Lung (tissue), 12 donors: ENCODE results near the gene KRTAP10-5. TPM values are rescaled to one million over a fixed set of nuclear protein-coding genes. Genes with fewer than 3 reads are reported as not detected.
"Not testable (repeated sequence)": the region's sequence is repeated elsewhere in the genome, so short reads cannot be mapped to it uniquely, and the experiment has no call there.

Experiments
- ATAC-seq: fragments of 200-7000 bp; cut with Tn5 transposase; one replicate; pipeline ENCODE4 v1.9.1; 2020; ENCODE audit warnings: moderate number of reproducible peaks; ENCODE audit not compliant: insufficient read depth, low FRiP score
- DNase-seq, 3 donors: peaks; one replicate each; pipeline ENCODE4 v3.0.0-alpha.2; 2013 to 2017
- H3K27ac ChIP-seq, 2 donors: one replicate each; pipeline ENCODE4 v1.5.1; 2013; ENCODE audit warnings: mild to moderate bottlenecking in 2 of 2, moderate library complexity in 2 of 2, control low read depth in 1 of 2, inconsistent platforms in 1 of 2, low read depth in 1 of 2, low read length in 1 of 2
- H3K27me3 ChIP-seq, 3 donors: one replicate each; pipeline ENCODE4 v1.5.1; 2013; ENCODE audit warnings: low read length in 2 of 3; ENCODE audit not compliant: control insufficient read depth in 3 of 3, insufficient read depth in 3 of 3
- H3K36me3 ChIP-seq, 4 donors: one replicate each; pipeline ENCODE4 v1.5.1; 2013; ENCODE audit warnings: low read length in 4 of 4, mild to moderate bottlenecking in 1 of 4, moderate library complexity in 1 of 4; ENCODE audit not compliant: control insufficient read depth in 4 of 4, insufficient read depth in 4 of 4
- H3K4me1 ChIP-seq, 5 donors: one replicate each; pipeline ENCODE4 v1.5.1; 2013; ENCODE audit warnings: low read length in 5 of 5, mild to moderate bottlenecking in 2 of 5, moderate library complexity in 1 of 5; ENCODE audit not compliant: control insufficient read depth in 5 of 5, insufficient read depth in 5 of 5
- H3K4me3 ChIP-seq: one replicate; pipeline ENCODE4 v1.5.1; 2013; ENCODE audit warnings: mild to moderate bottlenecking, control low read depth, moderate library complexity
- H3K9ac ChIP-seq, 2 donors: one replicate each; pipeline ENCODE4 v1.5.1; 2013; ENCODE audit warnings: low read length in 2 of 2, control low read depth in 1 of 2; ENCODE audit not compliant: insufficient read depth in 1 of 2
- H3K9me3 ChIP-seq, 4 donors: one replicate each; pipeline ENCODE4 v1.5.1; 2013; ENCODE audit warnings: low read length in 3 of 4, mild to moderate bottlenecking in 1 of 4, moderate library complexity in 1 of 4; ENCODE audit not compliant: control insufficient read depth in 4 of 4, insufficient read depth in 3 of 4
- CTCF ChIP-seq: IDR thresholded peaks from 2 replicates; pipeline ENCODE4 v1.5.1; 2012; ENCODE audit warnings: mild to moderate bottlenecking; ENCODE audit errors: control extremely low read depth, extremely low read depth
- WGBS, 2 donors: extraction: QIAGEN DNeasy Blood & Tissue Kit; methylation state at CpG; one replicate each; pipeline ENCODE4 v1.1.7; 2013; 5-methylcytosine and 5-hydroxymethylcytosine counted together
- polyA plus RNA-seq, 2 donors: library from polyadenylated mRNA; stranded (reverse); fragments of 200-250 nt; gene quantifications; one replicate each; pipeline ENCODE4 v1.2.1, GENCODE V29; 2013
- total RNA-seq, 2 donors: library from RNA; depleted of rRNA in 1 of 2; stranded (reverse); fragments of >200 nt in 1 of 2; gene quantifications; one replicate each; pipeline ENCODE4 v1.2.1, GENCODE V29; 2014 to 2021
- donor health status: control.
- donor health status: control.
- donor health status: Bipolar disorder and iron deficiency.
- donor health status: healthy.
- donor health status: DM: yes; HTN: yes; CAD: no.

The KRTAP10-5 gene
- total and polyA plus RNA-seq, 4 donors = not detected

- Histone ChIP-seq H3K9me3 (peaks cover 0 to 3% (median 0%) of the 10 kb centered on the region in 4 donors), H3K4me1 (peaks cover 0 to 8% (median 0%) of the 10 kb centered on the region in 5 donors), H3K4me3 (no peak overlapping the region), H3K36me3 (no peaks in the 10 kb centered on the region), H3K27me3 (no peaks in the 10 kb centered on the region), H3K27ac (no peak overlapping the region), H3K9ac (no peak overlapping the region)
- ATAC-seq = no peak
- TF ChIP-seq CTCF = no peak
- DNase-seq = no peak
- WGBS, 2 donors = 79 to 87% methylated on average over 12 of the region's 12 CpGs
Measured at GRCh38 chr21:44594406-44594916, 14.1 kb upstream of the KRTAP10-5 start.

GRCh38 chr21:44593598-44594405 lies 13.4 kb upstream of the KRTAP10-5 start:
- H3K27ac ChIP-seq = no peak overlapping the region
- ATAC-seq (no peak), DNase-seq (peak; percentile 42 to 67 (median 50))
- peaks cover 0 to 2% (median 0%) of the 10 kb centered on the region in 4 donors for H3K9me3 ChIP-seq
- peaks cover 0 to 8% (median 0%) of the 10 kb centered on the region in 5 donors for H3K4me1 ChIP-seq
- peak overlapping the region in 1 of 2 donors; percentile 16 for H3K9ac ChIP-seq
- H3K4me3 ChIP-seq = no peak overlapping the region
- WGBS, 2 donors = 46 to 62% methylated on average over 20 of the region's 20 CpGs
- no peaks in the 10 kb centered on the region for H3K36me3 ChIP-seq
- TF ChIP-seq CTCF = no peak
- H3K27me3 ChIP-seq = no peaks in the 10 kb centered on the region

GRCh38 chr21:44592446-44593311 lies 12.3 kb upstream of the KRTAP10-5 start, which contains the start of gene KRTAP10-6:
KRTAP10-6 (minus strand) TSS chr21:44592505; CDS start chr21:44592484, 21 bp downstream.
- no peak within 1 kb of the TSS for H3K27ac ChIP-seq
- no peak within 1 kb of the TSS for H3K4me3 ChIP-seq
- H3K36me3 ChIP-seq = no peaks in the 10 kb centered on the region
- H3K9ac ChIP-seq = no peak within 1 kb of the TSS
- peak in 1 of 3 donors; percentile 11 for DNase-seq
- no peak for ATAC-seq
- H3K4me1 ChIP-seq = peaks cover 0 to 8% (median 0%) of the 10 kb centered on the region in 5 donors
- TF ChIP-seq CTCF = no peak
- H3K27me3 ChIP-seq = no peaks in the 10 kb centered on the region
- WGBS, 2 donors = 58 to 66% methylated on average over 33 of the region's 33 CpGs
- H3K9me3 ChIP-seq = peaks cover 0 to 2% (median 0%) of the 10 kb centered on the region in 4 donors

- H3K4me3 ChIP-seq, ATAC-seq, H3K9me3 ChIP-seq, H3K4me1 ChIP-seq, H3K36me3 ChIP-seq, H3K9ac ChIP-seq, DNase-seq, H3K27ac ChIP-seq, H3K27me3 ChIP-seq: not testable (repeated sequence)
- WGBS, 2 donors = 55 to 82% methylated on average over 1 to 4 of the region's 4 CpGs
Measured at GRCh38 chr21:44591801-44592130, 11.4 kb upstream of the KRTAP10-5 start.

- not testable (repeated sequence) for H3K9me3 ChIP-seq, H3K4me1 ChIP-seq, H3K27me3 ChIP-seq, H3K36me3 ChIP-seq, ATAC-seq, H3K4me3 ChIP-seq, H3K9ac ChIP-seq, H3K27ac ChIP-seq, DNase-seq
- 69 to 80% methylated on average over 9 to 19 of the region's 19 CpGs for WGBS, 2 donors
Measured at GRCh38 chr21:44590897-44591800, 10.7 kb upstream of the KRTAP10-5 start.
